A673 (cell line): ENCODE measurements around the gene RPL34. TPM values are rescaled to one million over a fixed set of nuclear protein-coding genes. Genes with fewer than 3 reads are reported as not detected.
A peak's percentile ranks its signal among the peaks of the same experiment; 100 is the strongest.
"Not testable (repeated sequence)": the region's sequence is repeated elsewhere in the genome, so short reads cannot be mapped to it uniquely, and the experiment has no call there.

ENCODE experiments used
- BruUV-seq: library from RNA; stranded (reverse); fragments of 400-500 nt; replicated peaks from 2 replicates; lab custom pipeline; 2021; lab: Mats Ljungman, UMichigan
- CTCF ChIA-PET: fragments of 300-600 bp; sonication (Branson Sonifier 250); formaldehyde crosslinking; loops from one replicate; lab custom pipeline; 2022; ENCODE audit warnings: antibody characterized with exemption; lab: Charles Lee
- POLR2A ChIA-PET: fragments of 300-600 bp; sonication (Branson Sonifier 250); formaldehyde crosslinking; loops from one replicate; lab custom pipeline; 2022; ENCODE audit warnings: antibody characterized with exemption; ENCODE audit not compliant: low non-redundant PET; lab: Charles Lee
- DNase-seq: peaks from one replicate; pipeline ENCODE4 v3.0.0-alpha.2; 2015; ENCODE audit warnings: low spot score
- H3K27ac ChIP-seq: fragments of 200-600 bp; sonication (generic); 2 replicates; pipeline ENCODE4 v1.5.1; 2016; ENCODE audit warnings: mixed run types, low read depth, mild to moderate bottlenecking, mixed read lengths, antibody characterized with exemption, low read length; ENCODE audit not compliant: poor library complexity, severe bottlenecking
- H3K27me3 ChIP-seq: fragments of 200-600 bp; sonication (generic); replicated peaks from 2 replicates; pipeline ENCODE4 v1.6.1; 2017; ENCODE audit warnings: mixed run types, low read depth, mild to moderate bottlenecking, mixed read lengths, antibody characterized with exemption, low read length; ENCODE audit not compliant: insufficient read depth, poor library complexity
- H3K36me3 ChIP-seq: fragments of 200-600 bp; sonication (generic); 2 replicates; pipeline ENCODE4 v1.6.1; 2016; ENCODE audit warnings: mixed run types, mild to moderate bottlenecking, mixed read lengths, antibody characterized with exemption, low read length; ENCODE audit not compliant: insufficient read depth, poor library complexity, severe bottlenecking
- H3K4me1 ChIP-seq: fragments of 200-600 bp; sonication (generic); 2 replicates; pipeline ENCODE4 v1.6.1; 2017; ENCODE audit warnings: mixed run types, mild to moderate bottlenecking, mixed read lengths, antibody characterized with exemption, low read length; ENCODE audit not compliant: insufficient read depth, poor library complexity, severe bottlenecking
- H3K4me3 ChIP-seq: fragments of 200-600 bp; sonication (generic); 2 replicates; pipeline ENCODE4 v1.5.1; 2016; ENCODE audit warnings: low read depth, mixed run types, mild to moderate bottlenecking, mixed read lengths, low read length; ENCODE audit not compliant: poor library complexity, severe bottlenecking
- H3K9me3 ChIP-seq: fragments of 200-600 bp; sonication (generic); 2 replicates; pipeline ENCODE4 v1.6.1; 2016; ENCODE audit warnings: mixed run types, low read depth, mild to moderate bottlenecking, mixed read lengths, antibody characterized with exemption, low read length; ENCODE audit not compliant: poor library complexity, severe bottlenecking
- EZH2 ChIP-seq: fragments of 200-600 bp; sonication (generic); IDR thresholded peaks from 2 replicates; pipeline ENCODE4 v1.6.1; 2017; ENCODE audit warnings: borderline replicate concordance, low read depth, mild to moderate bottlenecking, mixed read lengths, antibody characterized with exemption, low read length; ENCODE audit not compliant: poor library complexity, severe bottlenecking
- intact Hi-C: fragments of 100-400 bp; cut with micrococcal nuclease; formaldehyde crosslinking; loops from one replicate; pipeline ENCODE4 v1.10.0; 2022; ENCODE audit not compliant: unreplicated experiment
- total RNA-seq: library from RNA; stranded (reverse); gene quantifications from 2 replicates; pipeline ENCODE4 v1.2.3, GENCODE V29; 2021
- TF ChIP-seq, protein P1 (sequence below): fragments of 300-800, 200-600 bp; sonication (generic); conservative IDR thresholded peaks from 2 replicates; pipeline ENCODE4 v1.5.1; 2017; ENCODE audit warnings: low read depth, mild to moderate bottlenecking, antibody characterized with exemption, low read length, moderate library complexity, mixed read lengths

RPL34 gene
- total RNA-seq, 1 experiment from 2014 or later = 932 TPM

DNA sequence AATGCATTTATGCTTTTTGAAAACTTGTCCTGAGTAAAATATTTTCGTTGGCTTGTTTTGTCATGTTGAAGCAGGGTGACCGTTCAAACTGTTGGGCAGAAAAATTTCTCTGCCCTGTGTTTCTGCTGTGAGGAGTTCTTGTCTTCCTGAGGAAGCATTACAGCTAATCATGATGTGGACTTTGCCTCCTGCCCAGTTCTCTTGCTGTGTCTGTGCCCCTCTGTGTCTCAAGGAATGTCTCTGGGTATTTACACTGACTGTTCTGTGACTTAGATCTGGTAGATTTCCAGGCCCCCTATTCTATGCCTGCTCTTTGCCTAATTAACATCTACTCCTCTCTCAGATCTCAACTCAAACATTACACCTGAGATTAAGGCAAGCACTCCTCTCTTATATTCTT, 30.4 kb upstream of the RPL34 start:
- no peak overlapping the region for H3K27ac ChIP-seq
- DNase-seq = no peak
- H3K27me3 ChIP-seq = no peaks in the 10 kb centered on the region
- TF ChIP-seq, protein P1, sequence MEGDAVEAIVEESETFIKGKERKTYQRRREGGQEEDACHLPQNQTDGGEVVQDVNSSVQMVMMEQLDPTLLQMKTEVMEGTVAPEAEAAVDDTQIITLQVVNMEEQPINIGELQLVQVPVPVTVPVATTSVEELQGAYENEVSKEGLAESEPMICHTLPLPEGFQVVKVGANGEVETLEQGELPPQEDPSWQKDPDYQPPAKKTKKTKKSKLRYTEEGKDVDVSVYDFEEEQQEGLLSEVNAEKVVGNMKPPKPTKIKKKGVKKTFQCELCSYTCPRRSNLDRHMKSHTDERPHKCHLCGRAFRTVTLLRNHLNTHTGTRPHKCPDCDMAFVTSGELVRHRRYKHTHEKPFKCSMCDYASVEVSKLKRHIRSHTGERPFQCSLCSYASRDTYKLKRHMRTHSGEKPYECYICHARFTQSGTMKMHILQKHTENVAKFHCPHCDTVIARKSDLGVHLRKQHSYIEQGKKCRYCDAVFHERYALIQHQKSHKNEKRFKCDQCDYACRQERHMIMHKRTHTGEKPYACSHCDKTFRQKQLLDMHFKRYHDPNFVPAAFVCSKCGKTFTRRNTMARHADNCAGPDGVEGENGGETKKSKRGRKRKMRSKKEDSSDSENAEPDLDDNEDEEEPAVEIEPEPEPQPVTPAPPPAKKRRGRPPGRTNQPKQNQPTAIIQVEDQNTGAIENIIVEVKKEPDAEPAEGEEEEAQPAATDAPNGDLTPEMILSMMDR = no peak
- no peak for TF ChIP-seq EZH2
- peaks cover 12% of the 10 kb centered on the region for H3K4me1 ChIP-seq
- H3K36me3 ChIP-seq = no peaks in the 10 kb centered on the region
- ChIA-PET CTCF (no interaction called here), POLR2A (no interaction called here)
- no peak overlapping the region for H3K4me3 ChIP-seq
- intact Hi-C loops = no loop called here
- BruUV-seq = no TSS peak
- no peaks in the 10 kb centered on the region for H3K9me3 ChIP-seq

DNA sequence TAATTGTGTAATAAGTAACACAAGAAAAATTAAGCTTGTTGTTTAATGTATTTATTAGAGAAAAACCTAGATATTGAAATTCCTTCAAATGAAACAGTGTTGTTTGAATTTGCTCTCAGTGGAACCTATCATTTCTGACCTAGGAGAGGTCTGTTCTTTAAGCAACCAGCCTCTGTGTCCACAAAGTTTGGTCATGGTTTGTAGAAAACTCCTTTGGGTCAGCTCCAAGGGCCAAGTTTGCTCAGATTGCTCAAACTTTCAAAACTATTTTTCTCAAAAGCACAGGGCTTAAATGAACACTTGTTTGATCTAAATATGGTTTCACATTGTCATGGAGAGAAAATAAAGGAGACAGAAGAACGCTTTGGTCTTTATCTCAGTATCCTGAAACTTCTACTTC, 29.6 kb upstream of the RPL34 start:
- Histone ChIP-seq H3K4me1 (peaks cover 12% of the 10 kb centered on the region), H3K4me3 (no peak overlapping the region), H3K27me3 (no peaks in the 10 kb centered on the region), H3K27ac (no peak overlapping the region), H3K36me3 (no peaks in the 10 kb centered on the region), H3K9me3 (no peaks in the 10 kb centered on the region)
- CTCF ChIA-PET = no interaction called here
- no peak for DNase-seq
- no TSS peak for BruUV-seq
- intact Hi-C loops = no loop called here
- TF ChIP-seq EZH2 = no peak
- TF ChIP-seq, protein P1 = no peak
- POLR2A ChIA-PET = no interaction called here

DNA sequence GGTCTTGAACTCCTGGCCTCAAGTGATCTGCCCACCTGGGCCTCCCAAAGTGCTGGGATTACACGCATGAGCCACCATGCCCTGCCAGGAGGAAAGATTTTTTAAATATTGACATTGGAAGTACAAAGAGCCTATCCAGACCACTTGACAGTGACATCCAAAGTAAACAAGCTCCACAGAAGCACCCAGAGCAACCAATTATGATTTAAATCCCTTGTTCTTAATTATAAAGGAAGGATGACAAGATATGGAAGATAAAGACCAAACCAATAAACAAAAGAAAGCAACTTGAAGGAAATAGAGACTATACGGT, 27.7 kb upstream of the RPL34 start:
- intact Hi-C loops = no loop called here
- BruUV-seq = TSS peak; percentile 71
- CTCF ChIA-PET = no interaction called here
- no peak for DNase-seq
- Histone ChIP-seq H3K4me3 (no peak overlapping the region), H3K4me1 (peaks cover 12% of the 10 kb centered on the region), H3K27me3 (no peaks in the 10 kb centered on the region), H3K27ac (no peak overlapping the region), H3K36me3 (no peaks in the 10 kb centered on the region), H3K9me3 (no peaks in the 10 kb centered on the region)
- TF ChIP-seq, protein P1 = no peak
- no peak for TF ChIP-seq EZH2
- POLR2A ChIA-PET = interaction anchor here (0.6 to 0.7 kb wide), 2 partner anchors 39 to 540 kb away, joined by 8 to 14 read pairs; no protein-coding TSS in a partner anchor

DNA sequence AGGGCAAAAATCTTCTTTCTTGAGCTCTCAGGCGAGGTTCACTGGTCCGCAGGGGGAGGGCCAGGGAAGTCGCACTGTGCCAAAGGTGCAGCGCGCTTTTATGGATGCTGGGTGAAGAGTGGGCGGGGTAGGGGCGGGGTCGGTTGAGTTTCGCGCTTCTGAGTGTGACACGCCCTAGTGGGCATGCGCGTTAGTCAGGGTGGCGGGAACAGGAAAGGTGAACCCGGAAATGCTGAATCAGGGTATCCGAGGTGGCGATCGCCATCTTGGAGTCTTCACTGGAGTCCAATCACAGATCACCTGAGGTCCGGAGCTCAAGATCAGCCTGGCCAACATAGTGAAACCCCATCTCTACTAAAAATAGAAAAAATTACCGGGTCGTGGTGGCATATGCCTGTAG, 26.1 kb upstream of the RPL34 start:
- H3K9me3 ChIP-seq, H3K27ac ChIP-seq, H3K27me3 ChIP-seq, H3K36me3 ChIP-seq, H3K4me3 ChIP-seq, BruUV-seq, CTCF ChIA-PET, DNase-seq, POLR2A ChIA-PET, intact Hi-C loops: not testable (repeated sequence)
- H3K4me1 ChIP-seq = peaks cover 12% of the 10 kb centered on the region
